HuH-7.5 (cell line): ENCODE measurements around the gene CDC42BPG.
A peak's percentile ranks its signal among the peaks of the same experiment; 100 is the strongest.

Experiments
- DNase-seq: peaks from one replicate; pipeline ENCODE4 v3.0.0; 2011; ENCODE audit warnings: low spot score

The CDC42BPG gene

DNA sequence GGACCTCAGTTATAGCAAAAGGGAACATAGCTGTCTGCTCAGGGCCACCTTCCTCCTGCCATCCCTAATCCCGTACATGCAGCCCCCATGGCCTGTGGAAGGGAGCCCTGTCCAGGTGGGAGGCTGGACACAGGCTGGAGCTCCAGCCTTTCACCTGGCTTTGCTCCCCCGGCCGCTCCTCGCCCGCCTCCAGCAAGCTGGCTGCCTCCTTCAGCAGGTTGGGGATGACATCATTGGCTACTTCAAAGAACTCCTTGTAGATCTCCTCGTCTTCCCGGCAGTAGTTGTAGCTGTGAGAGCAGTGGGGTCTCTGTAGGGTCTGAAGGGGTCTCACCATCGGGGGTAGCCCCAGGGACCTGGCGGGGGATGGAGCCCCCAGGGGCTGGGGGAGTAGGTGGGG is 39.0 kb downstream of the CDC42BPG start:
- DNase-seq: no peak

DNA sequence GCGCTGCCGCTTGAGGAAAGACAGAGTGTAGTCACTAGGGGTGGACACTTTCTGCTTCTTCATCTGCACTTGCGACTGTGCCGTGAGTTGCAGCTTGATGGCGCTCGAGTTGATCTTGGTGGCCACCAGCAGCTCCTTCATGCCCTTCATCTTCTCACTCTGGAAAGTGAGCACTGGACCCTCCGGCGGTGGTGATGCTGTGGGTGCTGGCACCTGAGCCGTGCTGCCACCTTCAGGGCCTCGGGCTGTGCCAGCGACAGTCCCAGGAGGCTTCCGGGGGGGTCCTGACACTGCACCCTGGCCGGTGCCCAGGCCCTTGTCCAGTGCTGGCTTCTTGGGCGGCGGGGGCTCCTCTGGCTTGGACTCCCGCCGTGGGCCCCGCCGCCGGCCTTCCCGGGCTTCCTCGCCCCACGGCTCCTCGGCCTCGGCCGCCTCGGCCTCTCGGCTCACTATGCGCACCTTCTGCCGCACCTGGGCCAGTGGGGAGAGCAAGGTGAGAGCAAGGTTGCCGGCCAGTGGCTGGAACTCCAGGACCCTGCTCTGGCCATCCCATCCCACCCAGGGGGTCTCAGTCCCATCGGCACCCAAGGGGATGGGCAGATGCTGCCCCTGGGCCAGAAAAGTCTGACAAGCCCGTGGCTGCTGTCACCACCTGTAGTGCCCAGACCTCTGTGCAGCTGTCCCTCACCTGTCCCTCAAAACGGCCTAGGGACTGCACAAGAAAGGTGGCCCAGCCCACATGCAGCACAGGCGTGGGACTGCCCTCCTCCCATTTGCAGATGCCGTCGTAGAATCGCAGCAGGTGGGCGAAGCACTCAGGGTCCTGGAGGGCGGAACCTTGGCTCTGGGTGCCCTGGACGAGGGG is 39.9 kb downstream of the CDC42BPG start:
- DNase-seq: no peak

DNA sequence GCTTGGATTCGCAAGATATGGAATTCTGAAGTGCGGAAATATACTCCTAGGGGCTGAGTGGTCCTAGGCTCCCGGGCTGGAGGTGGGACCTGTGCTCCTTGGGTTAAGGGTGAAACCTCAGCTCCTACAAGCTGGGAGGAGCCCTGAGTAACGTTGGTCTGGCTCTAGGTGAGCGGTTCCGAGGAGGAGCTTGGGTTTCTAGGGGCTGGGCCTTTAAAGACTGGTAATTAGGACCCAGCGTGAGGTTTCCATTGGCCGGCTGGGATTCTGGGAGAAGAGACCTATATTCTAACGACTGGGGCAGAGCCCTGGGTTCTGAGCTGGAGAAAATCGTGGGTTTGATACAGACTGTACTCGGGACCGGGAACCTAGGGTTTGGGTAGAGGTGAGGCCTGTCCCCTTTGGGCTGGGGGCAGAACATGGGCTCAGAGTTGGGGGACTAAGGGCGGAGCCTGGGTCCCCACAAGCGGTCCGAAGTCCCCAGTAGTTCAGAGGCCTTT is 40.6 kb downstream of the CDC42BPG start:
- DNase-seq: no peak

GRCh38 chr11:64803158-64803845 is 41.2 kb downstream of the CDC42BPG start, which contains the start of gene MAP4K2:
TSS of gene MAP4K2 (minus strand) at chr11:64803214. CDS start at chr11:64803149, 65 bp downstream.
- DNase-seq: peak; percentile 94

- DNase-seq: no peak
Measured at GRCh38 chr11:64802370-64803157, 41.9 kb downstream of the CDC42BPG start.

- DNase-seq: no peak
Measured at GRCh38 chr11:64801561-64802369, 42.7 kb downstream of the CDC42BPG start.

DNA sequence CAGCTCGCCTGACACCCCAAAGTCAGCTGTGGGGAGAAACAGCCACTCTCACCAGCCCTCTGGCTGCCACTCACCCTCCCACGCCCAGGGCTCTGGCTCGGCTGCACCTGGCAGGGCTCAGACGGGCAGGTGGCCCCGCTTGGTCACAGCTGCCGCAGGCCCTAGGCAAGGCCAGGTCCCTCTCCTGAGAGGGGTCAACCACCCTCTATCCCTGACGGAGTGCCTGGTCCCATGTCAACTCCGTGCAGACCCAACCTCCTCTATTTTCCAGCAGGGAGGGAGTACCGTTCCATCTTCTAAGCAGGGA is 43.3 kb downstream of the CDC42BPG start:
- no peak for DNase-seq

GRCh38 chr11:64800303-64801157 is 43.9 kb downstream of the CDC42BPG start:
- DNase-seq: no peak

DNA sequence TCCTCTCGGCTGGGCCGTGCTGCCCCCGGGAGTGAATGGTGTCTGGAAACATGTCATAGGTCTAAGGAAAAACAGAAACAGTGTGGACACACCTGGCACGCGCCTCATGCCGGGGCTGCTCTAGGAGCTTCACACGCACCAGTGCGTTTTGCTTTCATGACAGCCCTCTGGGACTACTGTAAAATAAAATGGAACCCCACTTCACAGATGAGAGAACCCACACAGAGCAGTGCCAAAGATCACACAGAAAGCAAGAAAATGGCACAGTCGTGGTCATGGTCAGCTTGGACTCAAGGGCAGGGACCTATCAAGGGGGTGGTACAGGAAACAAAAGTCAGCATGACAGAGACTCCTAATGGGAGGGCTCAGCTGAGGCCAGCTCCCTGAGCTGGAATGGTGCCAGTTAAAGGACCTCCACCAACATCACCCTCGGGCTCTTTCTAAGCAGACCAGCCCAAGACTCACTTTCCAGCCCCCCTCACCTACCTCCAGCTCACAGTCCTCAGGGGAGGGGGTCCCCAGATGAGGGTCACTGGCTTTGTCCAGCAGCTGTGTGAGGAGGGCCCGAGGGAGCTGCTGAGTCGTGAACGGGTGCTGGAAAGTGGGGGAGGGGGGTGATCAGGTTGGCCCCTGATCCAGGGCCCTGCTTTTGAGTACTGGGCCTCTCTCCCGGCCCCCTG is 44.7 kb downstream of the CDC42BPG start:
- no peak for DNase-seq

GRCh38 chr11:64799256-64799622 is 45.2 kb downstream of the CDC42BPG start:
- no peak for DNase-seq

- no peak for DNase-seq
Measured at GRCh38 chr11:64796757-64797541, 47.5 kb downstream of the CDC42BPG start.

DNA sequence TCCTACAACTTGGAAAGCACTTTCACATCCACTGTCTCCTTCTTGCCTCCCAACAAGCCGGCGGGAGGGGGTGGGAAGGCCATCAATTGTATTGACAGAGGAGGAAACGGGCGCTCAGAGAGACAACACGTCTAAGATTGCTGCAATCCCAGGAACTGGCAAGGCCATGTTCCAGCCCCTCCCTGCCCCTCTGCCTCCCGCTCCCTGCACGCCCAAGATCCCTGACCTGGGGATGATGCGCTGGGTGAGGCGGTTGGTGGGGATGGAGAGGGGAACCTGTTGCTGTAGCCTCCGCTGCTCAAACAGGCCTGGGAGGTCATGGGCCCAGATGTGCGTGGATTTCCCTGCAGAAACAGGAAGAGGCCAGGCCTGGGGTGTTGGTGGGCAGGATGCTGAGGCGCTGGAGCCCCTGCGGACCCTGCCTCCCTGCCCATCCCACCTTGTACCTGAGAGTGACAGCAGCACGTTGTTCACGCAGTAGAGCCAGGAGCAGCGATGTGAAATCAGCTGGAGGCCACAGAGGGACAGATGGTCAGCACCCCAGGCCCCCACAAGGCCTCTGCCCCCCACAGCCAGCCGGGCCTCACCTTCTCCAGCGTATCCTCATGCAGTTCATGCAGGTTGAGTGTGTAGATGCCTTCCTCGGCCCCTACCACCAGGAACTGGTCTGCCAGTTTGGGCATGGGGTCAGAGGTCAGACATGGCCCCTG is 48.3 kb downstream of the CDC42BPG start:
- no peak for DNase-seq

GRCh38 chr11:64794526-64794925 is 49.9 kb downstream of the CDC42BPG start:
- no peak for DNase-seq

DNA sequence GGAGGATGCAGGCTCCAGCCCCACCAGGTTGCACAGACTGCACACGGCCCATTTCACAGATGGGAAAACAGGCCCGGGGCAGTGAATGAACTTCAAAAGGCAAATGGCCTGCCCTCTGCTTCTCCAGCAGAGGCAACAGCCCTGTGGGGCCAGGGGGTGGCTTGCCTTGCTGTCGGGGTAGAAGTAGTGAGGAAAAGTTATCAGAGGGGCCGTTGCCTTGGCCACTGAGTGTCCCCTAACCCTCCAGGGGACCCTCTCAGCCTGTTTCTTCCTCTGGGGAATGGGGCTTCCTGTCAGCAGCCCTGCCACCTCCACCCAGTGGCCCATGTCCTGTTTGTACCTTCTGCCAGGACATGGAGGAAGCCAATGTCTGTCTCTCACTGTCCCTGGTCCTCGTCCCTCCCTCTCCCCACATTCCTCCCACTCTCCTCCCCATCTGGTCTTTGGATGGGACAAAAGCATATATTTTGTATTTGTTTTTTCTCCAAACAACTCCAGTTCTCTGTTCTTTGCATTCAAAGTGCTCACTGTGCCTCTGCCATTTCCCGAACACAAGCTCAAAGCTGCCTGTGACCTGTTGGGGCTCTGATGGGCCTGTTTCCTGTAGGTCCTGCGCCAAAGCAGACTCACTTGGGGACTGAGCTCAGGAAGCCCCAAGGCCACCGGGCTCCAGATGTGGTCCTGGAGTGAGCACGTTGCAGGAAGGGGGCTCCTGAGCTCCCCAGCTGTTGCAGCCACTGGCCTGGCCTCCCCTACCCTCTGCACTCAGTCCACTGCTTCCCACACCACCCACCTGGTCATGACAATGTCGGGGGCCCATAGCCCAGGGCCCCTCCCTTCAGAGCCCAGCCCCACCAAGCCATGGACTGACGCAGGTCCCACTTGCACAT is 50.9 kb downstream of the CDC42BPG start:
- no peak for DNase-seq

- DNase-seq: no peak
Measured at GRCh38 chr11:64792482-64792881, 52.0 kb downstream of the CDC42BPG start.

GRCh38 chr11:64791781-64792291 is 52.6 kb downstream of the CDC42BPG start:
- DNase-seq: no peak
